SKM-1 (cell line): ENCODE data around the gene GALK2.
"Not testable (repeated sequence)": the region's sequence is repeated elsewhere in the genome, so short reads cannot be mapped to it uniquely, and the experiment has no call there.

Source experiments
- DNase-seq: peaks from one replicate; lab custom pipeline; 2025; ENCODE audit not compliant: unreplicated experiment; lab: John Stamatoyannopoulos, UW

GALK2 gene

DNA sequence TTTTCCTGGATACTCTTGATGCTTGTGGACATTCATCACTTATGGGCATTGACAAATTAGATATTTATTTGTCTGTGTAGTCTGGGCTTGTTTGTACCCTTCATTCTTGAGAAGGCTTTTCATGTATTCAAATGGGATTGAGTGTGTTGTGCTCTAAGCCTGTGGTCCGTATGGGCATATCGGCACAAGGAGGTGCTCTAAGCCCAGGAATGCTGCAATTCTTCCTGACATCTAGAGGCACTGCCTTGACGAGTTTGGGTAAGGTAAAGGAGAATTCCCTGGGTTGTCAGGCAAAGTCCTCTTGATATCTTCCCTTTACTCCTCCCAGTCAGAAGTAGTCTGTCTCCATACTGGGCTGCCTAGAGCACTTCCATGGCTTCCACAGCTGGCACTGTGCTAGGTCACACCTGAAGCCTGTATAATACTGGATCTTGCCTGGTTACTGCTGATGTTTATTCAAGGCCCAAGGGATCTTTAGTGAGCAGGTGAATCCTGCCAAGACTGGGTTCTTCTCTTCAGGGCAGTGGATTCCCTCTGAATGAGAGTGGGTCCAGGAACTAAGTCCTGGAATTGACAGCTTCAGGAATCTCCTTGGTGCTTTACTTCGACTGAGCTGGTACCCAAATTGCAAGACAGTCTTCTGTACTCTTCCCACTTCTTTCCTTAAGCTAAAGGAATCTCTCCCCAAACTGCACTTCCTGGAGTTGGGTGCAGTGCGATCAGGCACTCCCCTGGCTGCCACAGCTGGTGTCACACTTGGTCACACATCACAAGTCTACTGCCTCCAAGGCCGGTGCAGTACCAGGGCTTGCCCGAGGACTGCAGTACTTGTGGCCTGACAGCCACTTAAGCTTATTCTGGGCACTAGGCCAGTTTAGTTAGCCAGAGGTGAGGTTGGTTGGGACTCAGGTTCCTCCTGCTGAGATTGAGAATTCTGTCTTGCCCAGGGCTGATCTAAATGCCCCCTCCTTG is 46.0 kb downstream of the GALK2 start:
- DNase-seq = no peak

DNA sequence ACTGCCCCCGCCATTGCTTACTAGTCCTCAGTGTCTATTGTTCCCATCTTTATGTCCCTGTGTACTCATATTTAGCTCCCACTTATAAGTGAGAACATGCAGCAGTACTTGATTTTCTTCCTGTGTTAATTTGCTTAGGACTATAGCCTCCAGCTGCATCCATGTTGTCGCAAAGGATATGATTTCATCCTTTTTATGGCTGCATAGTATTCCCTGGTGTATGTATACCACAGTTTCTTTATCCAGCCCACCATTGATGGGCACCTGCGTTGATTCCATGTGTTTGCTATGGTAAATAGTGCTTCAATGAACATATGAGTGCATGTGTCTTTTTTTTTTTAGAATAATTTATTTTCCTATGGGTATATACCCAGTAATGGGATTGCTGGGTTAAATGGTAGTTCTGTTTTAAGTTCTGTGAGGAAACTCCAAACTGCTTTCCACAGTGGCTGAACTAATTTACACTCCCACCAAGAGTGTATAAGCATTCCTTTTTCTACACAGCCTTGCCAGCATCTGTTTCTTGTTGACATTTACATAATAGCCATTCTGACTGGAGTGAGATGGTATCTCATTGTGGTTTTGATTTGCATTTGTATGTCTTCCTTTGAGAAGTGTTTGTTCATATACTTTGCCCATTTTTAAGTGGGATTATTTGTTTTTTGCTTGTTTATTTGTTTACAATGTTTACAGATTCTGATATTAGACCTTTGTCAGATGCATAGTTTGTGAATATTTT is 53.7 kb downstream of the GALK2 start:
- DNase-seq = no peak

DNA sequence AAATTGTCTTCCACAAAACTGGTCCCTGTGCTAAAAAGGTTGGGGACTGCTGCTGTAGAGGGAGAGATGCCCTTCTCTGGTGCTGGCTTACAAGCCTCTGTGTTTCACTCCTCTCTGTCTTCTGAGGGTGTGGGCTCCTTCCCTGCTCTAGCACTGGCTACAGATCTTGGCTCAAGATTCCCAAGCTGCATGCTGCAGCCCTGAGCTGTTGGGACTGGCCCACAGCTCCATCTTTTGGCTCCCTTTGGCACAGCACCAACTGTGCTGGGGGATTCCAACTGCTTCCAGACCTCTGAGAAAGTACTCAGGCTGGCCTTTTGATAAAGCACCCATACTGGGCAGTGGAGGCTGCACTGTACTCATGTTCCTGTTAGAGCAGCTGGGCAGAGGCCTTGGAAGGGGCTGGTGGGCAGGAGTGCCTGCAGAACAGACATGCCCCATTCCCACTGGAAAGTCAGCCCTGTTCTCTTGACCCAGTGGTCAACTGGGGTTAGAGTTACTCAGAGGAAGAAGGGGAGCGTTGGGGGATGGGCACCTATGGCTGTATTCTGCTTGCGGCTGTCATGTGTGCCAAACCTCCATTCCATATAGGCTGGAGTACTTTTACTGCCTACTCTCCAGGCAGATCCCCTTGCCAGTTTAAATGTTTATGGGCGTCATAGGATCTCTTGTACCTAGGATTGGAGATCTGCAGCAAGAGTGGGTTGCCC is 55.7 kb downstream of the GALK2 start:
- DNase-seq = no peak

DNA sequence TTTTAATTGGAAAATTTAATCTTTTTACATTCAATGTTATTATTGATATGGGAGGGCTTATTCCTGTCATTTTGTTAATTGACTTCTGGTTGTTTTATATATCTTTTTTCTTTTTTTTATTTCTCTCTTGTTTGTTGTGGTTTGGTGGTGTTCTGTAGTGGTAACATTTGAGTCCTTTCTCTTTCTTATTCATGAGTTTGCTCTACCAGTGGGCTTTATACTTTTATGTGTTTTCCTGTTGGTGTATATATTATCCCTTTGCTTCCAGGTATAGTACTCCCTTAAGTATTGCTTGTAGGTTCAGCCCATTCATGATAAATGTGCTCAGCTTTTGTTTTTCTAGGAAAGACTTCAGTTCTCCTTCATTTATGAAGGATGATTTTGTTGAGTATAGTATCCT is 57.6 kb downstream of the GALK2 start:
- DNase-seq = no peak

DNA sequence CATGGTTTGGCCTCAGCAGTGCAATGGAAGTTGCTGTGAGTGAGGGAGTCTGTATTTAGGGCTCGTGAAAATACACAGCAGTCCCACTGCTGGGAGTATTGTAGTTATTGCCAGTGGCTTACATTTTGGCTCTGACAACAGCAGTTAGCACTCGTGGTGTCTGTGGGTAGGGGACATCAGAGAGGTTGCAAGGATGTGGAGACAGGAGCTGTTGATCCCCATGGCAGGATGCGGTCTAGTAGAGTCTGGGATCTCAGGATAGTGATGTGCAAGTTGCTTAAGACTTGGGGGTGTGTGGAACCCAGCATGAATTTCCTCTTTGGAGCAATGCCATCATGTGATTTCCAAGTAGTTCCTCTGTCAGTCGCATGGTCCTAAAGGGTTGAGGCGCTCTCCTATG is 59.9 kb downstream of the GALK2 start:
- no peak for DNase-seq

DNA sequence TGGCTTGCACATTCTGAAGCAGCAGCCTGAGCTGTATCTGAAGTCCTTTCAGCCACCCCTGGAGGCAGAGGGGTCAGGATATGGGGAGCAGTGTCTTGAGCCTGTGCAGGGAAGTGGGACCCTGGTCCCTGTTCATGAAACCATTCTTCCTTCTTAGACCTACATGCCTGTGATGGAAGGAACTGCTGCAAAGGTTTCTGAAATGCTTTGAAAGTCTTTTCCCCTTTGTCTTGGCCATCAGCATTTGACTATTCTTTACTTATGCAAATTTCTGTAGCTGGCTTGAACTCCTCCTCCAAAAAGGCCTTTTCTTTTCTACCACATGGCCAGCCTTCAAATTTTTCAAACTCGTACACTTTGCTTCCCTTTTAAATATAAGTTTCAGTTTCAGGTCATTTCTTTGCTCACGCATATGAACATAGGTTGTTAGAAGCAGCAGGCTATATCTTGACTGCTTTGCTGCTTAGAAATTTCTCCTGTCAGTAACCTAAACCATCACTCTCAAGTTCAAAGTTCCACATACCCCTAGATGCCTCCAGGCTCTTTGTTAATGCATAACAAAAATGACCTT is 62.3 kb downstream of the GALK2 start:
- no peak for DNase-seq

DNA sequence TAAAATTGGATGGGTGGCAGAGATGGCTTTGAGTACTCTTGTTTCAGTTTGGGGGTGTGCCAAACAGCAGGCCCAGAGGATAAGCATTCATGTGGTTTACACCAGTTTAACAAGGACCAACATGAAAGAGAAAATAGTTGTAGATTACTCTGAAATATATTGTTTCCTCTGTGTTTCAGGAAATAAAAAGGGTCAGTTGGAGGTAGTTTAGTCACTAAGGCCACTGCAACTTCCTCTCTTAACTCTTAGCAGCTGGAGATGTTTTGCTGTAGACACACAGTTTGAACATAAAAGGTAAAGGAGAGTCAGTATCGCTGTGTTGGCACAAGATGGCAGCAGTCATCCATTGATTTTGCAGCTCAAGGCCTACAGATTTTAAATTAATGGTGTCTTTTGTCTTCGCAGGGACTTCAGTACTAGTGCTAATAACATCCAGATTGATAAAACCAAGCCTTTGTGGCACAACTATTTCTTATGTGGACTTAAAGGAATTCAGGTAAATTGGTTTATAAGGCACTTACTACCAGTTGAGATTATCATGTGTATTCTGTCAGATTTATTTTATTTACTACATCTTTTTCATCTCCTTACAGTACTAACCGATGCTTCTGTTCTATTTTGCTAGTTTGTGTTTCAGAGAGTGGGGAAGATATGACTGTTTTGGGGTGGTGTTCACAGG is 65.5 kb downstream of the GALK2 start:
- DNase-seq = peak; percentile 87

DNA sequence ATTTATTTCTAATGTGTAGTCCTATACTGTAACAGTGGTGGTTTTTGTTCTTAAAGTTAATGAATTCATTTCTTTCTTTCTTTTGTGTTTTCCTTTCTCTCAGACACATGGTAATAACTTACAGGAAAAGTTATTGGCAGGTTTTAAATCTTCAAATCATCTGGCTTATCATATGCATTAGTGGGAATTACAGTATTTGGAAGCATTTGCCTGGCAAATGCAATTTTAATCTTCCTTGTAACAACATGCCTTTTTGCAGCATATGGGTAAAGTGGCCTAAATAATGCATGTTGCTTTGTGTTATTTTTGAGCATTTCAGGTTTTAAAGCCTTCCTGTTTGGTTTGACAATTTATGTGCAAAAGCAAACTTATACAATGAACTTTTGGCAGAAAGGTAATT is 66.8 kb downstream of the GALK2 start:
- no peak for DNase-seq

DNA sequence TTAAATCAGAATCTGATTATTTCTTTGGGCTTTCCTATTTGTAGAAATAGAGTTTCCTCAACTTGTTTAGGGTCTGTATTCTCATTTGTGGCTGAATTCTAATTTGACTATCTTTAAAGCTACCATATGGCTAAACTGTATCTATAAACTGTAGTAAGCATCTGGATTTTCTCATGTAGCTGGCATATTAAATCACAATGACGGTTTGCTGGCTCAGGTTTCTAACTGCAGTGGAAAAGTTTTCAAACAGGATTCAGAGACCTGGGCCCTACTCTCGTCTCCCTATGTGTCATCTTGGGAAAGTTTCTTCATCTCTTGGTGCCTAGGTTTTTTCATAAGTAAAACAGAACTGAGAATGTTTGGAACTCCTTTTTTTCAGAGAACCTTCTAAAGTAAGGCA is 68.3 kb downstream of the GALK2 start:
- DNase-seq = no peak

DNA sequence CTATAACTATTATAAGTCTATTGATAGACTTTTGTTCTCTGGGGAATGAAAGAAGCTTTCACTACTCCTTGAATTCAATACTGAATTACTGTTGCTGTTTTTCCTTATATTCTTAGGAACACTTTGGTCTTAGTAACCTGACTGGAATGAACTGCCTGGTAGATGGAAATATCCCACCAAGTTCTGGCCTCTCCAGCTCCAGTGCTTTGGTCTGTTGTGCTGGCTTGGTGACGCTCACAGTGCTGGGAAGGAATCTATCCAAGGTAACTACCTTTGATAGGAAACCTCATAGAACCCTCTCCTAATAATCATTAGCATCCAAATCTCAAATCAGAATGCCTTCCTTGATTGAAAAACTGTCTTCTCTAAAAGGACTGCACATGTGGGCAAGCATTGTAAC is 69.1 kb downstream of the GALK2 start:
- DNase-seq = no peak

DNA sequence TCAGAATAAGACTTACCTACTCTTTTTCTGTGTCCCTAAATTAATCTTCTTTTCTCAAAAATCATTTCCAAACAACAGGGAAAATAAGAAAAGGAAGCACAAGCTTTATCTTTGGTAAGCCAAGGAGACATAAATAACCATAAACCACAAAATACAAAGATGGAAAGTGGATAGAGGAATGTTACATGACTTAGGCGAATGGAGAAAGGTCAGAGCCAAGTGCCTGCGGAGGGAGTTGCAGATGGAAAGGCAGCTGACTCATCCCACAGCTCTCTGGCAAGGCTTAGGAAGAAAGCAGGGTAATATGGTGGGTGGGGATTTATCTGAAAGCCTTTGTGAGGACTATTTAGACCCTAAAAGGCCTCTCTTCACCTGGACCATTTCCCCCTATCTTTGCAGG is 72.8 kb downstream of the GALK2 start:
- DNase-seq = no peak

DNA sequence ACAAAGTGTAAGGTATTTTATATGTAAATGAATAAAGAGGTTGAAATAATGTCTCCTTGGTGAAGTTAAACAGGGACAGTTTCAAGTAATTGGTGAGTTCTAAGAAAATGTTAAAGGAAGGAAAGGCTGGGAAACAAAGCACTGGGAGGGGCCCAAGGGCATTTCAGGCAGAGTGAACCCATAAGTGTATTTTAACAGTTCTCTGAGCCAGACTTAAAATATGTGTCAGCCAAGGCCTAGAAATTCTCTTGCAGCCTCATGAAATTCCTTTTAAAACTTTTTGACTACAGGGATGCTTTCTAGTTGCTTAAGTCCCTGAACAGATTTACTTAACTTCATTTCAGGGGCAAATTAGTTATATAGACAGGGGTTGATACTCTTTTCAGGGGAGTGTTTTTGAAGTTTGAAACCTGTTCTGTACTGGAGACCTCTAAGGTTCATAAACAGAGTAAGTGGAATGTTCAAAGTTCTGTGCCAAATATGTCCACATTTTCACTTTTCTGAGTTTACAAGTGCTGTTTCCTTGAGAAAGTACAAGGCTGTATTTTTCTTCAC is 77.6 kb downstream of the GALK2 start:
- no peak for DNase-seq

DNA sequence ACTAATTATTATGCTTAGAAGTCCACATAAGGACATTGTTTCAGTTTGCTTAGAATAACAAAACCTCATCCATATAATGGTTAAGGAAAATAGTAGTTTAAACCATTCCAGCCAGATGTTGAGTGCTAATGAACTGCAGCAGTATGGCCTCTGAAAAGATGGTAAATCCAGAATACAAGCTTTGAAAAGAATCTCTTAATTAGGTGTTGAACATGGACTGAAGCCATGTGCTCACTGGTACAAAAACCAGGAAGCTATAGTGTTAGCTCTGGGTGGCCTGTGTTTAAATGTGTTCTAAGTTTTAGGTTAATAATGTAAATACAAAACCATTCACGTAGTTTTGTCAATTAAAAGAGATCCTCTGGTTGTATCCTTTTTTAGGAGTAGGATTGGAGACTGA is 78.2 kb downstream of the GALK2 start:
- DNase-seq = no peak

DNA sequence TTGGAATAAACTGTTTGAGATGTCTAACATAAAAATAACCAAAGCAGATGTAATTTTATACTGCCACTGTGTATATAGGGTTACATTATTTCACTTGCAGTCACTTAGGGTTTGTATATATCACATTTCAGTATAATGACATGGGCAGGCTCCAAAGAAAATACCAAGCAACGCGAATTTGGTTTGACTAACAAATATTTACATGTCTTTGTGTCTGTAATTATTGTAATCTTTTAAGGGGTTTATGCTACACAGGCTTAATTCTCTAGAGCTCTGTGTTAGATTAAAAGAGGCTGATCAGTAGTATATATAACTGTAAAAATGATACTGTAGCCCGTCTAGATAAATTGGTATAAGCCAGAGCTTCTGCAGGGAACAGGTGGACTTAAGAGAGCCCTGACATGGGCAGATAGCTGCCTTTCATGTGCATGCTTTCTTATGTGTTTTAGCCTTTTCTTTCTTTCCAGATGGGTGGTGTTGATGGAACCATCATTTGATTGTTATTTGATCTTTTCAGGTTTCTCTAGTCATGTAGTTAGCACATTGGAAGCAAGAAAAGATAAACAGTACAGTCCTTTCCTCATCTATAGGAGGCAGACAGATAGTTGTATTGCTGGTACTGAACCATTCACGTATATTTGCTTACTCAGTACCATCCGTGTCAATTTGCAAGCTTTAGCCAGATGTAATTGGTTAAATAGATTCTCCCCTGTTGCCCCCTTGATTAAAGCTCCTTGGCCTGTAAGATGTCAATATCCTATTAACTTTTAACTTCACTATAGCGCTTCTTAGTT is 86.1 kb downstream of the GALK2 start:
- DNase-seq = no peak

DNA sequence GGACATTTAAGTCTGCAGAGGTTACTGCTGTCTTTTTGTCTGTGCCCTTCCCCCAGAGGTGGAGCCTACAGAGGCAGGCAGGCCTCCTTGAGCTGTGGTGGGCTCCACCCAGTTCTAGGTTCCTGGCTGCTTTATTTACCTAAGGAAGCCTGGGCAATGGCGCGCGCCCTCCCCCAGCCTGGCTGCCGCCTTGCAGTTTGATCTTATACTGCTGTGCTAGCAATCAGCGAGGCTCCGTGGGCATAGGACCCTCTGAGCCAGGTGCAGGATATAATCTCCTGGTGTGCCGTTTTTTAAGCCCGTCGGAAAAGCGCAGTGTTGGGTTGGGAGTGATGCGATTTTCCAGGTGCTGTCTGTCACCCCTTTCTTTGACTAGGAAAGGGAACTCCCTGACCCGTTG is 95.1 kb downstream of the GALK2 start:
- not testable (repeated sequence) for DNase-seq

DNA sequence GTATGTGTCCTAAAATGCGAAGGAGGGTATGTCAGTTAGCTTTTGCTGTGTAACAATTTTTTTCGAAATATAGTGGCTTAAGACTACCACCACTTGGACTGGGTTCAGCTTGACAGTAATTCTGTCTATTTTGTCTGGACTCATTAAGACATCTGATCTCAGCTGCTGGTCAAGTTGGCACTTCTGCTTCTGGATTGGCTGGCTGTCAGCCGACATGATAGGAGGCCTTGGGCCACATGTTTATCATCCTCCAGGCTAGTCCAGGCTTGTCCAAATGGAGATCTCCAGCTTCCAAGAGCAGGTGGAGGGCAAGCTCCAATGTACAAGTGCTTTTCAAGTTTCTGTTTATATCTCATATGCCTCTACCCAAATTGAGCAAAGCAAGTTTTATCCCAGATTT is 95.9 kb downstream of the GALK2 start:
- no peak for DNase-seq

DNA sequence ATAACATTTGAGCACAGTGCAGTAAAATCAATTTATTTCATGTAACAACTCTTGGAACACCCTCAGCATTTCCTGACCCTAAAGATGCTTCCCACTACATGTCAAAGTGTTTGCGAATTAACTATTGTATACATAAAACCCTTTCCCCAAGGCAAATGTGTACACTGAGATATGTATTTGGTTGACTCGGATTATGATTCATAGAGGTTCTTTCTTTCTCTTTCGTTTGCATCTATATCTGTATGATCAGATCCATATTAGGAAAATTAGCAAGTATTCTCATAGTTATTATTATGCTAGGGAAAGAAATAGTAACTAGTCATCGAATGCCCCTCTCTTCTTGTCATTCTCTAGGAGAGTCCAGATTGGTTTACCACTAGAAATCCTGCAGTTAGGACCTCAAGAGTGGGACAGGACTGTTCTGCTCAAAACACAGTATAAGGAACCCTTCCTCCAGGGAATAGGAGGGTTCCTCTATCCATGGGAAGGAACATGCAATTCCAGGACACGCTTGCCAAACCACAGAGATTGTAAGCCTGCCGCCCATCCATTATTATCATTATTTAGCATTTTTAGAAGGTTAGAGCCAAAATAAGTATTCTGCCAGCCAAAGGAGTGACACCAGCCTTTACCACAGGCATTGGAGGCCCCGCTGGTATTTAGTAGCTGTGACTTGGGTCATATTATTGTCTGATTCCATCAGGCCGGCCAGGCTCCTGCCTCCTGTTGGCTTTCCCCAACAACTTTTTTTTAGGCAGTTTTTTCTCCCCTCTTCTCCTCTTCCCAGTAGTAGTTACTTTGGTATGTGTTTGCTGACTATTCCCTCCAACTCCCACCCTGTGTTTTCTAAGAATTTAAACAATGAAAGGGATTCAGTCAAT is 100.7 kb downstream of the GALK2 start:
- no peak for DNase-seq

DNA sequence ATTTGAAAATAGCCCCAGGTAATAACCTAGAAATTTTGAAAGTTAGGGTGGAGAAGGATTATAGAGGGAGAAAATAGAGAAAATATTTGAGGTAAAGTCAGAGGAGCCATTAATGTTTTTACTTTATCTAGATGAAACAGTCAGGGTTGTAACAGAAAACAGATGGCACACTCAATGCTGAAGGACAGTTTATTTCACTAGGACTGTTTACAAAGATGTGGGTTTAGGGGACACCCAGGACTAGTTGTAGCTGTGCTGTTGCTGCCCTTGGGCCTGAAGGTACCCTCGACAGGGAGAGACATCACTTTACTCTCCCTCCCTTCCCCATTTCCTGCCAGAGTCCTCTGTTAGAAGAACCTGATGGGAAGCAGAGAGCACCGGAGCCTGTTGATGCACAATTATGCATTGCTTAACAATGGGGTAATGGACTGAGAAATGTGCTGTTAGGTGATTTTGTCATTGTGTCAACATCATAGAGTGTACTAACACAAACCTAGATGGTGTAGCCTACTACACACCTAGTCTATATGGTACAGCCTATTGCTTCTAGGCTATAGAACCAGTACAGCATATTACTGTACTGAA is 103.8 kb downstream of the GALK2 start:
- no peak for DNase-seq
